WTC11 (cell line): ENCODE measurements around the gene PTPRN2.

Source experiments
- AR ChIP-seq: fragments of 250-450 bp; sonication (Bioruptor Pico); IDR thresholded peaks from 2 replicates; pipeline ENCODE4 v1.9.0; 2021; ENCODE audit warnings: mild to moderate bottlenecking
- TEAD4 ChIP-seq: sonication (generic); formaldehyde crosslinking; IDR thresholded peaks from 2 replicates; pipeline ENCODE4 v1.8.0; 2022; ENCODE audit warnings: mild to moderate bottlenecking, missing genetic modification reagents
- TF ChIP-seq, protein P1 (sequence below): sonication (generic); formaldehyde crosslinking; IDR thresholded peaks from 2 replicates; pipeline ENCODE4 v1.8.1; 2023; ENCODE audit warnings: mild to moderate bottlenecking, moderate library complexity, missing genetic modification reagents
- TF ChIP-seq, protein P2 (sequence below): sonication (generic); formaldehyde crosslinking; IDR thresholded peaks from 2 replicates; pipeline ENCODE4 v1.8.1; 2022; ENCODE audit warnings: low read depth, missing genetic modification reagents, borderline replicate concordance
- TF ChIP-seq, protein P3 (sequence below): sonication (generic); formaldehyde crosslinking; IDR thresholded peaks from 2 replicates; pipeline ENCODE4 v1.8.0; 2023; ENCODE audit warnings: mild to moderate bottlenecking, missing genetic modification reagents

- TF ChIP-seq TEAD4 (CRISPR knock-in tag) (no peak), AR (no peak)
- TF ChIP-seq, protein P1, sequence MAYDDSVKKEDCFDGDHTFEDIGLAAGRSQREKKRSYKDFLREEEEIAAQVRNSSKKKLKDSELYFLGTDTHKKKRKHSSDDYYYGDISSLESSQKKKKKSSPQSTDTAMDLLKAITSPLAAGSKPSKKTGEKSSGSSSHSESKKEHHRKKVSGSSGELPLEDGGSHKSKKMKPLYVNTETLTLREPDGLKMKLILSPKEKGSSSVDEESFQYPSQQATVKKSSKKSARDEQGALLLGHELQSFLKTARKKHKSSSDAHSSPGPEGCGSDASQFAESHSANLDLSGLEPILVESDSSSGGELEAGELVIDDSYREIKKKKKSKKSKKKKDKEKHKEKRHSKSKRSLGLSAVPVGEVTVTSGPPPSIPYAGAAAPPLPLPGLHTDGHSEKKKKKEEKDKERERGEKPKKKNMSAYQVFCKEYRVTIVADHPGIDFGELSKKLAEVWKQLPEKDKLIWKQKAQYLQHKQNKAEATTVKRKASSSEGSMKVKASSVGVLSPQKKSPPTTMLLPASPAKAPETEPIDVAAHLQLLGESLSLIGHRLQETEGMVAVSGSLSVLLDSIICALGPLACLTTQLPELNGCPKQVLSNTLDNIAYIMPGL (CRISPR knock-in tag): no peak
- TF ChIP-seq, protein P2, sequence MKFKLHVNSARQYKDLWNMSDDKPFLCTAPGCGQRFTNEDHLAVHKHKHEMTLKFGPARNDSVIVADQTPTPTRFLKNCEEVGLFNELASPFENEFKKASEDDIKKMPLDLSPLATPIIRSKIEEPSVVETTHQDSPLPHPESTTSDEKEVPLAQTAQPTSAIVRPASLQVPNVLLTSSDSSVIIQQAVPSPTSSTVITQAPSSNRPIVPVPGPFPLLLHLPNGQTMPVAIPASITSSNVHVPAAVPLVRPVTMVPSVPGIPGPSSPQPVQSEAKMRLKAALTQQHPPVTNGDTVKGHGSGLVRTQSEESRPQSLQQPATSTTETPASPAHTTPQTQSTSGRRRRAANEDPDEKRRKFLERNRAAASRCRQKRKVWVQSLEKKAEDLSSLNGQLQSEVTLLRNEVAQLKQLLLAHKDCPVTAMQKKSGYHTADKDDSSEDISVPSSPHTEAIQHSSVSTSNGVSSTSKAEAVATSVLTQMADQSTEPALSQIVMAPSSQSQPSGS: no peak
- TF ChIP-seq, protein P3, sequence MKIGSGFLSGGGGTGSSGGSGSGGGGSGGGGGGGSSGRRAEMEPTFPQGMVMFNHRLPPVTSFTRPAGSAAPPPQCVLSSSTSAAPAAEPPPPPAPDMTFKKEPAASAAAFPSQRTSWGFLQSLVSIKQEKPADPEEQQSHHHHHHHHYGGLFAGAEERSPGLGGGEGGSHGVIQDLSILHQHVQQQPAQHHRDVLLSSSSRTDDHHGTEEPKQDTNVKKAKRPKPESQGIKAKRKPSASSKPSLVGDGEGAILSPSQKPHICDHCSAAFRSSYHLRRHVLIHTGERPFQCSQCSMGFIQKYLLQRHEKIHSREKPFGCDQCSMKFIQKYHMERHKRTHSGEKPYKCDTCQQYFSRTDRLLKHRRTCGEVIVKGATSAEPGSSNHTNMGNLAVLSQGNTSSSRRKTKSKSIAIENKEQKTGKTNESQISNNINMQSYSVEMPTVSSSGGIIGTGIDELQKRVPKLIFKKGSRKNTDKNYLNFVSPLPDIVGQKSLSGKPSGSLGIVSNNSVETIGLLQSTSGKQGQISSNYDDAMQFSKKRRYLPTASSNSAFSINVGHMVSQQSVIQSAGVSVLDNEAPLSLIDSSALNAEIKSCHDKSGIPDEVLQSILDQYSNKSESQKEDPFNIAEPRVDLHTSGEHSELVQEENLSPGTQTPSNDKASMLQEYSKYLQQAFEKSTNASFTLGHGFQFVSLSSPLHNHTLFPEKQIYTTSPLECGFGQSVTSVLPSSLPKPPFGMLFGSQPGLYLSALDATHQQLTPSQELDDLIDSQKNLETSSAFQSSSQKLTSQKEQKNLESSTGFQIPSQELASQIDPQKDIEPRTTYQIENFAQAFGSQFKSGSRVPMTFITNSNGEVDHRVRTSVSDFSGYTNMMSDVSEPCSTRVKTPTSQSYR (CRISPR knock-in tag): no peak
Measured at GRCh38 chr7:158110661-158111048, 477.0 kb downstream of the PTPRN2 start.
